ENCODE results near the gene RAET1E. TPM values are rescaled to one million over a fixed set of nuclear protein-coding genes. Genes with fewer than 3 reads are reported as not detected.
"Not testable (repeated sequence)": the region's sequence is repeated elsewhere in the genome, so short reads cannot be mapped to it uniquely, and the experiment has no call there.

RAET1E gene
- total and polyA plus RNA-seq, 7 donors: 0.15 to 0.33 TPM; not detected in 5

- H3K27me3 ChIP-seq: no peaks in the 10 kb centered on the region
- TF ChIP-seq POLR2AphosphoS5 (IDR thresholded peaks at IDR 0.05): no peak
- TF ChIP-seq, protein P1, sequence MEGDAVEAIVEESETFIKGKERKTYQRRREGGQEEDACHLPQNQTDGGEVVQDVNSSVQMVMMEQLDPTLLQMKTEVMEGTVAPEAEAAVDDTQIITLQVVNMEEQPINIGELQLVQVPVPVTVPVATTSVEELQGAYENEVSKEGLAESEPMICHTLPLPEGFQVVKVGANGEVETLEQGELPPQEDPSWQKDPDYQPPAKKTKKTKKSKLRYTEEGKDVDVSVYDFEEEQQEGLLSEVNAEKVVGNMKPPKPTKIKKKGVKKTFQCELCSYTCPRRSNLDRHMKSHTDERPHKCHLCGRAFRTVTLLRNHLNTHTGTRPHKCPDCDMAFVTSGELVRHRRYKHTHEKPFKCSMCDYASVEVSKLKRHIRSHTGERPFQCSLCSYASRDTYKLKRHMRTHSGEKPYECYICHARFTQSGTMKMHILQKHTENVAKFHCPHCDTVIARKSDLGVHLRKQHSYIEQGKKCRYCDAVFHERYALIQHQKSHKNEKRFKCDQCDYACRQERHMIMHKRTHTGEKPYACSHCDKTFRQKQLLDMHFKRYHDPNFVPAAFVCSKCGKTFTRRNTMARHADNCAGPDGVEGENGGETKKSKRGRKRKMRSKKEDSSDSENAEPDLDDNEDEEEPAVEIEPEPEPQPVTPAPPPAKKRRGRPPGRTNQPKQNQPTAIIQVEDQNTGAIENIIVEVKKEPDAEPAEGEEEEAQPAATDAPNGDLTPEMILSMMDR (IDR thresholded peaks at IDR 0.05): no peak
- TF ChIP-seq POLR2A (IDR thresholded peaks at IDR 0.05): no peak
- TF ChIP-seq EP300 (IDR thresholded peaks at IDR 0.05): no peak
- 73 to 78% methylated on average over 9 of the region's 9 CpGs for WGBS, 2 donors
- H3K36me3 ChIP-seq: no peaks in the 10 kb centered on the region
- intact Hi-C loops (cut with DNase I): no loop called here
- no peak overlapping the region for H3K4me3 ChIP-seq
- no peaks in the 10 kb centered on the region for H3K9me3 ChIP-seq
- no peak for DNase-seq
- H3K27ac ChIP-seq: no peak overlapping the region
- no peaks in the 10 kb centered on the region for H3K4me1 ChIP-seq
These were observed 15.8 kb upstream of the RAET1E start for GRCh38 chr6:149913540-149914240.

DNA sequence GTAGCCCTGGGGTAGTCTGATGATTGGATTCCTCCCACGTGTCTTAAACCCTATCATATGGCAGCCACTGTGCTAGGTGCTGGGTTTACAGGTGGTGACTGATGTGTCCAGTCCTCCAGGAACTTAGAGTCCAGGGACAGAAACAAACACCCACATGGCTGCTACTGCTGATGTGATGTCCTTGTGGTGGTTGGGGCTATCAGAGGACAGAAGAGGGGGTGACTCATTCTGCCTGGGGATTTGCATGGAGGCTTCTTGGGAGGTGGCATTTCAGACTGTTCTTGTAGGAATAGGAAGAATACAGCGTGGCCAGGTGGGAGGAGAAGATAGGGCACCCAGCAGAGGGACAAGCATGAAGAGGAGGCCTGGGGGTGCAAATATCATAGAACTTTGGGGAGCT is 15.2 kb upstream of the RAET1E start:
- DNase-seq: no peak
- H3K4me3 ChIP-seq: no peak overlapping the region
- WGBS, 2 donors: 75 to 83% methylated on average over 2 of the region's 2 CpGs
- peaks cover 0 to 2% (median 0%) of the 10 kb centered on the region in 4 donors for H3K9me3 ChIP-seq
- no peaks in the 10 kb centered on the region for H3K36me3 ChIP-seq
- intact Hi-C loops (cut with DNase I): no loop called here
- no peak overlapping the region for H3K27ac ChIP-seq
- no peaks in the 10 kb centered on the region for H3K4me1 ChIP-seq
- TF ChIP-seq POLR2AphosphoS5 (IDR thresholded peaks at IDR 0.05): no peak
- TF ChIP-seq POLR2A (IDR thresholded peaks at IDR 0.05): no peak
- TF ChIP-seq EP300 (IDR thresholded peaks at IDR 0.05): no peak
- TF ChIP-seq, protein P1 (IDR thresholded peaks at IDR 0.05): no peak
- no peaks in the 10 kb centered on the region for H3K27me3 ChIP-seq

DNA sequence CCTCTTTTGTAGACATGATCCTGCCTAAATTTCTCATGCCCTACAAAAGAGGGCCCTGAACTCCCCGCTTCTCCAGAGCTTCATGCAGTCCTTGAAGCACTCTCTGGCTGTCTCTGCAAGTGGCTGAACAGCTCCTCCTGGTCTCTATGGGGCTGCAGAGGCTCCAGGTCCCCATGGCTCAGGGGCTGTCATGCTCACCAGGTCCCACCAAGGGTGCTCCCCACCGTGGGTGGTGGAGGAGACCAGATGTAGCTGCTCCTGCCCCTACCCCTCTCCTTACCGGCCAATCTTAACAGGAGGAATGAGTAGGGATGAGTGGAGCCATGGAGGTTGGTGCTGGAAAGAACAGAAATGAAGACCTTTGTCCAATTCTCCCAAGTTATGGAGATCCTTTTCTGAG is 14.8 kb upstream of the RAET1E start:
- intact Hi-C loops (cut with DNase I); H3K36me3 ChIP-seq; DNase-seq; H3K27ac ChIP-seq; H3K4me3 ChIP-seq; H3K9me3 ChIP-seq; H3K4me1 ChIP-seq; H3K27me3 ChIP-seq: not testable (repeated sequence)
- 73 to 81% methylated on average over 3 of the region's 3 CpGs for WGBS, 2 donors

GRCh38 chr6:149910721-149911151 is 12.8 kb upstream of the RAET1E start:
- Histone ChIP-seq H3K9me3 (peaks cover 0 to 2% (median 0%) of the 10 kb centered on the region in 4 donors), H3K4me3 (no peak overlapping the region), H3K27me3 (no peaks in the 10 kb centered on the region), H3K36me3 (no peaks in the 10 kb centered on the region), H3K27ac (no peak overlapping the region), H3K4me1 (no peaks in the 10 kb centered on the region)
- intact Hi-C loops (cut with DNase I): no loop called here
- DNase-seq: no peak
- WGBS, 2 donors: 92 to 95% methylated on average over 23 of the region's 23 CpGs
- TF ChIP-seq POLR2A (IDR thresholded peaks at IDR 0.05) (no peak), EP300 (IDR thresholded peaks at IDR 0.05) (no peak), POLR2AphosphoS5 (IDR thresholded peaks at IDR 0.05) (no peak)
- TF ChIP-seq, protein P1 (IDR thresholded peaks at IDR 0.05): no peak

DNA sequence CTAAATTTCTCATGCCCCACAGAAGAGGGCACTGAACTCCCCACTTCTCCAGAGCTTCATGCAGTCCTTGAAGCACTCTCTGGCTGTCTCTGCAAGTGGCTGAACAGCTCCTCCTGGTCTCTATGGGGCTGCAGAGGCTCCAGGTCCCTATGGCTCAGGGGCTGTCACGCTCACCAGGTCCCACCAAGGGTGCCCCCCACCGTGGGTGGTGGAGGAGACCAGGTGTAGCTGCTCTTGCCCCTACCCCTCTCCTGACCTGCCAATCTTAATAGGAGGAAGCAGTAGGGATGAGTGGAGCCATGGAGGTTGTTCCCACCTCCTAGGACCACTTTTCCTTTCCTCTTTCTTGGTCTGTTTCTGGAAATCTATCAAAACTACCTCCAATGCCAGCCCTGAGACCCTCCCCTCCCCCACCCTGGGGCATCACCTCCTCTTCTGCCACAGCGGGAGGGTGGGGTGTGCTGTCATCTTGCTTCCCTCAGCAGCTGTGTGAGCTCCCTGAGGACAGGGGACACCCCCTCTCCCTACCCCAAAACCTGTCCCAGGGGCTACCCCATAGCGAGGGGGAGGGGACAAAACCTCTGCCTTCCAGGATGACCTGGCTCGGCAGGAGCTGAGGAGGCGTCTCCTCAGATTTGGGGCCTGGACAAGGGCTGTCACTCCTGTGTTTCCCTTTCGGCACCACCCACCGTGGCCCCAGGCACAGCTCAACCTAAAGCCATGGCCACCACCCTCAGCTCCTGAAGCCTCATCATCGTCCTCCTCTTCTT is 12.0 kb upstream of the RAET1E start:
- no peaks in the 10 kb centered on the region for H3K27me3 ChIP-seq
- H3K36me3 ChIP-seq: no peaks in the 10 kb centered on the region
- peaks cover 0 to 2% (median 0%) of the 10 kb centered on the region in 4 donors for H3K9me3 ChIP-seq
- H3K4me3 ChIP-seq: no peak overlapping the region
- intact Hi-C loops (cut with DNase I): no loop called here
- no peak overlapping the region for H3K27ac ChIP-seq
- TF ChIP-seq, protein P1 (IDR thresholded peaks at IDR 0.05): no peak
- no peak for TF ChIP-seq POLR2AphosphoS5 (IDR thresholded peaks at IDR 0.05)
- TF ChIP-seq POLR2A (IDR thresholded peaks at IDR 0.05): no peak
- TF ChIP-seq EP300 (IDR thresholded peaks at IDR 0.05): no peak
- no peak for DNase-seq
- WGBS, 2 donors: 90 to 94% methylated on average over 9 of the region's 9 CpGs
- no peaks in the 10 kb centered on the region for H3K4me1 ChIP-seq

GRCh38 chr6:149908480-149908879 is 10.6 kb upstream of the RAET1E start:
- H3K4me3 ChIP-seq; H3K36me3 ChIP-seq; DNase-seq; intact Hi-C loops (cut with DNase I); H3K9me3 ChIP-seq; H3K27me3 ChIP-seq; H3K4me1 ChIP-seq; H3K27ac ChIP-seq: not testable (repeated sequence)
- 82 to 87% methylated on average over 4 of the region's 4 CpGs for WGBS, 2 donors

All from sigmoid colon (tissue), 7 donors.